GM15510 (cell line): ENCODE measurements around the gene VWA8.

Source experiments
- POLR2A ChIP-seq: IDR thresholded peaks from 3 replicates; pipeline ENCODE4 v1.6.1; 2011; ENCODE audit warnings: borderline replicate concordance; ENCODE audit not compliant: insufficient read length; ENCODE audit errors: extremely low read depth

The VWA8 gene

DNA sequence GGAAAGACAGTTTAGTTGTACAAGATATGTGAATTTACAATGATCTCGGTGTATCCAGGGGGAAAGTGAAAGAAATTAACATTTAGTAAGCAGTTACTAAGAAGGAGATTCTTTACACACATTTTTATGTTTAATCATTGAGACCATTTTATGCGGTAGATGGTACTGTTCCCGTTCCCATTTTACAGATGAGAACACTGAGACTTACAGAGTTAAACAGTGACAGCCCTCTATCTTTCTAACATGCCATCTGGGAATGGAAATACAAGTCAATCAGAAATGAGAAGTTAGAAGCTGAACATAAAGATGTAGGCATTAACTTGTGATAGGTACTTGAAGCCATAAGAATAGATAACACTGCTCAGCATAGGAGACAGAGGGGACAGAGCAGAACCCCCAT lies 144.9 kb downstream of the VWA8 start:
- TF ChIP-seq POLR2A = no peak

DNA sequence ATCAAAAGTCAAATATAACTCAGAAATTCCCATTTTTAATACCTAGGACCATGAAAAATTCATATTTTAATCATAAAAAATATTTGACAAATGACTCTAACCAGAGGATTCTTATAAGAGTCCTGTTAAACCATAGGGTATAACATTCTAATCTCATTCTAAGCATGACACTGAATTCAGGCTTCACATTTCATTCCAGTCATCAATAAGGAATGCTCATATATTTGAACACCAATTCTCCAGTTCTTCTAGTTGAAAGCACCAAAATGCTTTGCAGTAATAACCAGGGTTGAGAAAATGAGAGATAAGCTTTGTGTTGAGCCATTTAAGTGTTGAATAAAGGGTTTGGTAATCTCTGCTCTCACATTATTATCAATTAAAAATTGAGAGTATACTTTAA lies 147.5 kb downstream of the VWA8 start:
- no peak for TF ChIP-seq POLR2A

DNA sequence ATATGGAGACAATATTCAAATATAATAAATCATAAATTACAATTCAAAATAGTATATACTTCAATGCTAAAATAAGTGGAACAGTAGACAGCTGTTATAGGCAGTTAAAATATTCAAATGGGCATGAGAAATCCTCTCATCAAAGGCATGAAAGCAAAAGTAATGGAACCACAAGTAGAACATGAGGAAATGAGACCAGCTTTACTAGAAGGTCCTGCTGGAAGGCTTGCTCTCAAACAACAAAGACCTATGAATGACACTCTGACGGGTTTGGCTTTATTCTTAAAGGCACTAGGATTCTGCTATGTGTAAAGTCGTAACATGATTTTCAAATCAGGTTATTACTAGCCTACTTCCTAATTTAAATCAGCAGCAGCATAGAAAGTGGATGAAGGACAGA lies 148.1 kb downstream of the VWA8 start:
- no peak for TF ChIP-seq POLR2A

DNA sequence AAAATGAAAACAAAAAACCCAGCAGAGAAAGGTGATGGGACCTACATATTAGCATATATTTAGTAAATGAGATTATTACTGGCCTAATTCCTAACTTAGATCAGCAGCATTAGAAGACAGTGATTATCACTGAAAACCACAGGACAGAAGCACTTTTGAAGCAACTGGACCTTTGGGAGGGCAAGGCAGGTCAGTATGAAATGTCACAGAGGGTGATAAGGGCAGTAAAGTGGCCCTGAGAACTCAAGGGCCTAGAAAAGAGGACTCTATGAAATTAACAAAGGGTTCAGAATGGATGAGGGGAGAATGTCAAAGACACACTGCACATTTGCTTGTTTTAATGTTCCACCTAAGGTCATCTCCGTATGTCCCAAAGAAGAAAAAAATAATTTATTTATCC lies 148.7 kb downstream of the VWA8 start:
- TF ChIP-seq POLR2A = no peak

DNA sequence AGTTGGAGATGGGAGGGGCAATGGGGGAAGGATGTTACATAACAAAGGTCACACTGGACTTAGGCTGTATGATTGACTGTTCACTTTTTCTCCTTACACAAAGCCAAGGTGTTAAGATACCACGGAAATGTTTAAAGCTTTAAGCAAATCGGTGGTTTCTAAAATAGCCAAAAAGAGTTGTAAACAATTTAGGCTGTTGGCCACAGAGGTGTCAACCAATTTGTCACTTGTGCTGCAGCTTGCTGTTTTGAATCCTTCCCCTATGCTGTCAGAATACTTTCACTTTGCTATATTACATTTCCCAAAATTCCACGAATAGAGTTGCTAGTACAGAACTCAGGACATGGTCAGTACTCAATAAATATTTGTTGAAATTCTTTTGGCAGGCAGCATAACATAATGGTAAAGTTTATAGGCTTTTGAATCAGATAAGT lies 149.3 kb downstream of the VWA8 start:
- TF ChIP-seq POLR2A = no peak

DNA sequence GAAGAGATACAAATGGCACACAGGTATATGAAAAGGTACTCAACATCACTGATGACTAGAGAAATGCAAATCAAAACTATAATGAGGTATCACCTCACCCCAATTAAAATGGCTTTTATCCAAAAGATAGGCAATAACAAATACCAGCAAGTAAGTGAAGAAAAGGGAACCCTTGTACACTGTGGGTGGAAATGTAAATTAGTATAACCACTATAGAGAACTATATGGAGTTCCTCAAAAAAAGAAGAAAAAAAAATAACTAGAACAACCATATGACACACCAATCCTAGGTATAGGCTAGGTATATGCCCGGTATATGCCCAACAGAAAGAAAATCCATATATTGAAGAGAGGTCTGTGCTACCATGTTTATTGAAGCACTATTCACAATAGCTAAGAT lies 150.9 kb downstream of the VWA8 start:
- no peak for TF ChIP-seq POLR2A

DNA sequence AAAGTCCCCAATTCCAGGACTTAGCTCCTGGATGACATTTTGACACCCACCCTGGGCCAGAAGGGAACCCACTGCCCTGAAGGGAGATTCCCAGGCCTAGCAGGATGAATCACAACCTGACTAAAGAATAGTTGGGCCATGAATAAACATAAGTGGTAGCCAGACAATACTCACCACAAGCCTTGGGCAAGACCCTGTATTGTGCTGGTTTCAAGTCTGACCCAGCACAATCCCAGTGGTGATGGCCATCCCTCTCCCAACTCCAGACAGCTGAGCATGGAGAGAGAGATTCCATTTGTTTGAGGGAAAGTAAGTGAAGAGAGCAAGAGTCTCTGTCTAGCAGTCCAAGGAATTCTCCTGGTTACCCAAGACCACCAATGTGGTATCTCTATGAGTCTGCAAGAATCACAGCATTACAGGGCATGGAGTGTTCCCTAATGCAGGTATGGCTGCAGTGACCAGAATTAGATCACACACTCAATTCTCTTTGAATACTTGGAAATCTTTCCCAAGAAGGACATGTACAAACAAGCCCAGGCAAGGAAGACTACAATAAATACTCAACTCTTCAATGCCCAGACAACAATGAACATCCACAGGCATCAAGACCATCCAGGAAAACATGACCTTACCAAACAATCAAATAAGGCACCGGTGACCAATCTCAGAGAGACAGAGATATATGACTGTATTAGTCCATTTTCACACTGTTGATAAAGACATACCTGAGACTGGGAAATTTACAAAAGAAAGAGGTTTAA lies 158.0 kb downstream of the VWA8 start:
- no peak for TF ChIP-seq POLR2A

DNA sequence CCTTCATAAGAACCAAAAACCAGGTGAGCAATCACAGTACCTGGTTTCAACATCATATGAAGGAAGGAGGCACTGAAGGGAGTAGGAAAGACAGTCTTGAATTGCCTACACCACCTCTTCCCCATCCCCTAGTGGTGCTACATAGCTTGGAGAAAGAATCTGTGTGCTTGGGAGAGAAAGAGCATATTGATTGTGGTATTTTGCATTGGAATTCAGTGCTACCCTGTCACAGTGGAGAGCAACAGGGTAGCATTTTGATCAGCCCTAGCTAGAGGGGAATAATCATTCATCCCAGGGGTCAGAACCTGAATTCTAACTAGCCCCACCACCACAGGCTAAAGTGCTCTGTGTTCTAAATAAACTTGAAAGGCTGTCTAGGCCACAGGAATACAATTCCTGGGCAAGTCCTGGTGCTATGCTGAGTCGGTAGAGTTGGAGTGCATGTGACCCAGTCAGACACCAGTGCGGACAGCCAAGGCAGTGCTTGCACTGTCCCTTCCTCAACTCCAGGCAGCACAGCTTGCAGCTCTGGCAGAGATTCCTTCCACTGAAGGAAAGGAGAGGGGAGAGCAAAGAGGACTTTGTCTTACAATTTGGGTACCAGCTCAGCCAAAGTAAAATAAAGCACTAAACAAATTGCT lies 158.7 kb downstream of the VWA8 start:
- no peak for TF ChIP-seq POLR2A

DNA sequence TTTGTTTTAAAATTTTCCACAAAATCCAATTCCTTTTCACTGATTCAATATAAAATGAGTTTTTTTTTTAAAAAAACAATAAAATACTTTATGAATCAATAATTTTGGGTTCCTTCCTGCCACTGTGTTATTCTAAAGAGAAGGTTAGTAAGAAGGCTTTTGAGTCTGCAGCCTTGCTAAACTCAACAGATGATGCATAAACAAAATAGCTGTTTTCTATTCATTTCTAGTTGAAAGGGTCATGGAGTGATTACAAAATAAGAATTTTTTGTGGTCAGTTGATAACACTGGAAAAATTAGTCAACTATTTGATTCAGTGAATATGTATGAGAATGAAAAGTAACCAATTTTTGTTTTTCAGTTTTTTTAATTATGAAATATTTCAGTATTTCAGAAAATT lies 169.9 kb downstream of the VWA8 start:
- TF ChIP-seq POLR2A = no peak

DNA sequence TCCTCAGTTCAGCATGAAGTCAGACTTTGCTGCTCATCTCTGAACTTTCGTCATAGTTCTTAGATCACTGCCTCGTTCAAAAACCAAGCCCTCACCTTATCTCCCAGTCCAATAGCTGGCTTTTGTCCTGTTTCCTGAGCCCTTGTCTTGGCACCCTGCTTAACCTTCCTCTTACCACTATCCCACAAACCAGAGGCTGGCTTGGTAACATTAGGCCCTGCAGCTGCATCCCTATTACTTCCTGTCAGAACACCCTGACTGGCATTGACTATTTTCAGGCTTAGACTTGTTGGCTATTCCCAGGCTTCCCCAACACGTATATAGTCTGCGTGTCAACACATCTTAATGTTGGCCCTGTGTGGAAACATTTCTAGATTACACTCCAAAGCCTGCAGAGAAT lies 172.4 kb downstream of the VWA8 start:
- TF ChIP-seq POLR2A = no peak

DNA sequence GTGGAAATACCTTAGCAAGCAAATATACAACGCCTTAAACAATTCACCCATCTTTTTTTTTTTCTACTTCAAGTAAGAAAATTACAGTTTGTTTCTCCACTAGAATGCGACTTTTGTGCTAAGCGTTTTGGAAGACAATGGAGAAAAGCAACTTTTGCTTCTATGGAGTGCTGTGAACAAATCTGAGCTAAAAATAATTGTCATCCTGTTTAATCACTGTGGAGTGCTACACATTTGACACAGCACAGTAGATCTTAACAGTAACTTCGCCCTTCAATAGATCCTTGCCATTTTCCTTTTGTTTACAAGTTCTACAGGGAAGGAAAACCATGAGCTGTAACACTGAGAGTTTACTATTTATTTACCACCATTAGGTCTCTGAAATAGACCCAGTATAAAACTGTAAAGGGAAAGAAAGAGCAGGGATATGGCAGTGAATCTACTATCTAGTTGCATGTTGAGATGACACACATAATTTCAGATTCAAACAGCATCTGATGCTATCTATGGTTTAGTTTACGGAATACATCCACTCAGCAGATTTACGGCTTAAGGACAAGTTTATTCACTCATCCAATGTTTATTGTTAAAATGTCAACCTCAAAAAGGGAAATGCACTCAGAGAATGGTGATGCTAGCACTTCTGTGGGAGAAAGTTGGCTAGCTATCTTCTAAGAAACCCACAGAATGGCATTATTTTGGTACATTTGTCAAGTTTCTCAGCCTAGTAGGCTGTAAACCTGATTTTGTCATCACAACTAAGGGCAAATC lies 175.3 kb downstream of the VWA8 start:
- TF ChIP-seq POLR2A = no peak

DNA sequence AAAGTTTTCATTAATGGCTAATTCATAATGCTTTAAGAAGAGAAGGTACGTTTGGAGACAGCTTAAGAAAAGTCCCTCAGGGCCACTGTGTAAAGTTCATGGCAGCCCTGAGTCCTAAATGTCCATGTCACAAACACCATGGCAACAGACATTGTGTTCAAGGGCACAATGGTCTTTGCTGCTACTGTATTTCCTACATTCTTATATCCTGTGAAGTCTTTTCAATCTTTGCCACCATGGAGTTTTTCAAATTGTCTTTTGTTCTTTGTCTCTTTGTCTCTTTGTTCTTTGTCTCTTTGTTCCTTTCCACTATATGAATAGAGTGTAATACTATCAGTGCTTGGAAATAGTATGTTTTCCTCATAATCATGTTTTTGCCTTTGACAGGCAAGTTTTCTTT lies 178.8 kb downstream of the VWA8 start:
- no peak for TF ChIP-seq POLR2A

DNA sequence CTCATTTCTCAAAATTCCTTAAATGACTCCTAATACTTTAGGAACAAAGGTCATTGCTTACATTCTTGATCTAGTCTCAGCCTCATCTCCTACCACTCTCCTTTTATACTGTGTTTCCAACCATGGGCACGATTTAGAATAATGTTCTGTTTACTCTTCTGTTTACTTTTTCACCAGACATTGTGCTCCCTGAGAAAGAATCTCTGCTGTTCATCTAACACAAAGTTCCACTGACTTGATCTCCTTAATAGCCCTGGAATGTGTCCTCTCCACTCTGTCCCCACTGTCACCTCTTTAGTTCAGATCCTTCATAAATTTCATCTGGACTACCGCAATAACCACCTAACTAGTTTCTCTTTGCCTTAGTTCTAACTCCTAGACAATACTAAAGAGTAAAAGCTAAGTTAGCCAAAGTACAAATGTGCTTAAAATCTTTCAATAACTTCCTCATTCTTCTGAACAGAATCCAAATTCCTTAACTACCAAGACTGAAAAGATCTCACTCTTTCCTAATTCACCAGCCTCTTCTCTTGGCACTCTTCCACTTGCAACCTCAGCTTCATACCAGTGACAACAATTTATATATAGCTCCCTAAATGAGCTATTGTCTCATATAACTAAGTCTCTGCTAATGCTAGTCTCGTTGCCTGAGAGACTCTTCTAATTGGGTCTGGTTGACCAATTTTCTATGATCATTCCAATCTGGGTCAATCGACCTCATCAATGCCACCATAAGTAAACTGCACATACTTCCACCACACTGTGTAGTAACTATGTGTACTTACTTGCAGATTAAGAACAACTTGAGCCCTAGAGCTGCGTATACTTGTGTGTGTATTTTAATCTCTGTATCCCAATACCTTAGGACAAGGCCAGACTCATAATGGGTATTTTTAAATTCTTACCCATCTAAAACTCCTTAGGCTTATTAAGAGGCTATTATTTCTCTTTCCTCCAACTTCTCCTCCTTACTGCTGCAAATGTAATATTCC lies 179.9 kb downstream of the VWA8 start:
- no peak for TF ChIP-seq POLR2A

DNA sequence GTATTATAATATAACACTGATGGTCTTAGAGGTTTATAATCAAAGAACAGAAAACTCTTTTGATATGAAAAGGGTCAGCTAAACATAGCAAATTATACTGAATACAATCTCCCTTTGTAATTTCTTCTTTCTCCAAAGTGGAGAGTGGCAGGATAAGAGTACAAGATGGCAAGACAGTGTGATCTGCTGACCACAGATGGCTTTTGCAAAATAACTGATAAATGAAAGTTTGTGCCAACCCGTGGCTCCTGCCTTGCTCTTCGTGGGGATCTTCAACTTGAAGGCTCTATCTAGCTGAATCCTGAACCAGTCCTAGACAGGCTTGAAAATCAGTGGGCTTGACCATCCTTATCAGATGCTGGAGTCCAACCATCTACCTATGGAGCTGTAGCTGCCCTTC lies 185.7 kb downstream of the VWA8 start:
- TF ChIP-seq POLR2A = no peak
